PC-3 (cell line): ENCODE data around the gene APOA4. TPM values are rescaled to one million over a fixed set of nuclear protein-coding genes. Genes with fewer than 3 reads are reported as not detected.

Experiments used
- ATAC-seq: fragments of 200-7000 bp; cut with Tn5 transposase; 2 replicates; pipeline ENCODE4 v1.9.1; 2020; ENCODE audit warnings: mild to moderate bottlenecking, moderate library complexity
- BruUV-seq: library from RNA; stranded (reverse); fragments of 400-500 nt; replicated peaks from 2 replicates; lab custom pipeline; 2021; lab: Mats Ljungman, UMichigan
- CTCF ChIA-PET: fragments of 300-600 bp; sonication (Branson Sonifier 250); formaldehyde crosslinking; loops from one replicate; lab custom pipeline; 2022; ENCODE audit warnings: antibody characterized with exemption; lab: Charles Lee
- POLR2A ChIA-PET: fragments of 300-600 bp; sonication (Branson Sonifier 250); formaldehyde crosslinking; loops from one replicate; lab custom pipeline; 2022; ENCODE audit warnings: antibody characterized with exemption; ENCODE audit not compliant: unreplicated experiment; lab: Charles Lee
- DNase-seq: peaks from one replicate; pipeline ENCODE4 v3.0.0-alpha.2; 2015
- H2AFZ ChIP-seq: fragments of 300-600 bp; sonication (generic); 2 replicates; pipeline ENCODE4 v1.6.0; 2016; ENCODE audit warnings: antibody characterized with exemption, low read length
- H3F3A ChIP-seq: fragments of 300-600 bp; sonication (generic); one replicate; pipeline ENCODE4 v1.6.0; 2017; ENCODE audit warnings: antibody characterized with exemption, low read length, control low read depth, mild to moderate bottlenecking; ENCODE audit not compliant: unreplicated experiment
- H3K27ac ChIP-seq: fragments of 300-600 bp; sonication (generic); 2 replicates; pipeline ENCODE4 v1.5.1; 2016; ENCODE audit warnings: mild to moderate bottlenecking, low read length
- H3K27me3 ChIP-seq: fragments of 300-600 bp; sonication (generic); 2 replicates; pipeline ENCODE4 v1.6.1; 2016; ENCODE audit warnings: low read length, mixed read lengths
- H3K36me3 ChIP-seq: fragments of 300-600 bp; sonication (generic); 2 replicates; pipeline ENCODE4 v1.6.1; 2016; ENCODE audit warnings: low read depth, mixed run types, low read length, mixed read lengths
- H3K4me1 ChIP-seq: fragments of 300-600 bp; sonication (generic); 2 replicates; pipeline ENCODE4 v1.5.1; 2016; ENCODE audit warnings: low read length; ENCODE audit not compliant: insufficient read depth
- H3K4me2 ChIP-seq: fragments of 300-600 bp; sonication (generic); 2 replicates; pipeline ENCODE4 v1.6.0; 2016; ENCODE audit warnings: low read length
- H3K4me3 ChIP-seq: fragments of 300-600 bp; sonication (generic); 2 replicates; pipeline ENCODE4 v1.5.1; 2016; ENCODE audit warnings: mild to moderate bottlenecking, low read length, mixed read lengths
- H3K79me2 ChIP-seq: fragments of 300-600 bp; sonication (generic); 2 replicates; pipeline ENCODE4 v1.6.1; 2017; ENCODE audit warnings: low read length, mixed read lengths
- H3K9ac ChIP-seq: fragments of 300-600 bp; sonication (generic); 2 replicates; pipeline ENCODE4 v1.6.0; 2016; ENCODE audit warnings: mild to moderate bottlenecking, low read length
- H3K9me2 ChIP-seq: fragments of 300-600 bp; sonication (generic); replicated peaks from 2 replicates; pipeline ENCODE4 v1.6.1; 2016; ENCODE audit warnings: mixed run types, low read length, mixed read lengths
- H3K9me3 ChIP-seq: fragments of 300-600 bp; sonication (generic); 2 replicates; pipeline ENCODE4 v1.6.1; 2016; ENCODE audit warnings: low read length, mixed read lengths
- H4K20me1 ChIP-seq: fragments of 300-600 bp; sonication (generic); 2 replicates; pipeline ENCODE4 v1.6.1; 2016; ENCODE audit warnings: low read length, mixed read lengths
- EZH2 ChIP-seq: fragments of 300-600 bp; sonication (generic); IDR thresholded peaks from one replicate; pipeline ENCODE4 v1.6.1; 2017; ENCODE audit warnings: antibody characterized with exemption, mild to moderate bottlenecking, low read length; ENCODE audit not compliant: unreplicated experiment
- EZH2phosphoT487 ChIP-seq: fragments of 300-600 bp; sonication (generic); IDR thresholded peaks from 2 replicates; pipeline ENCODE4 v1.6.1; 2018; ENCODE audit warnings: mild to moderate bottlenecking, antibody characterized with exemption, low read length, borderline replicate concordance
- intact Hi-C: fragments of 100-400 bp; cut with micrococcal nuclease; formaldehyde crosslinking; loops from 2 replicates; pipeline ENCODE4 v1.9.0; 2023
- total RNA-seq: library from RNA; depleted of rRNA; stranded (reverse); fragments of >200 nt; gene quantifications from 2 replicates; pipeline ENCODE4 v1.2.3, GENCODE V29; 2014
- TF ChIP-seq, protein P1 (sequence below): fragments of 300-600 bp; sonication (generic); conservative IDR thresholded peaks from 2 replicates; pipeline ENCODE4 v1.5.1; 2017; ENCODE audit warnings: antibody characterized with exemption, low read depth, mild to moderate bottlenecking, low read length

Gene APOA4
- total RNA-seq, 1 experiment from 2014 or later, result not detected

DNA sequence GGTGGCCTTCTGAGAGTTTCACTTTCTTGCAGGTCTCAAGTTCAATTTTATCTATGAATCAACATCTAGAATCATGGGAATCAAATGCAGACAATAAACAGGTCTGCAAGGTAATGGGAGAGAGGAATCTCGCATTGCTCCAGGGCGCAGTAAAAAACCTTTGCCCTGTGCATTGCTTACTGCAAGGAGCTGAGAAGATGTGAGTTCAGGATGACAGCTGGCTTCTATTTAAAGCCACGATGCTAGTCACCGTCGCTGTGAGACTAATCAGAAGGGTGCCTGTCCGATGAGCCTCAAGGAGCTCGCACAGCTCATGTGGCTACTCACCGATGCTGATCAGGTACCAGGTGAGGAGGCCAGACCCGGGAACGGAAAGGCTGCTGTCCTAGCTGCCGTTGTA is 44.5 kb upstream of the APOA4 start:
- Histone ChIP-seq H3K27me3 (no peaks in the 10 kb centered on the region), H3K36me3 (peaks cover 19% of the 10 kb centered on the region), H3K27ac (no peak overlapping the region), H3K9me3 (no peaks in the 10 kb centered on the region), H3F3A (peaks cover 5% of the 10 kb centered on the region), H3K4me1 (peaks cover 19% of the 10 kb centered on the region), H3K79me2 (no peaks in the 10 kb centered on the region), H4K20me1 (no peaks in the 10 kb centered on the region), H3K9ac (no peak overlapping the region), H3K4me2 (no peak overlapping the region), H2AFZ (no peak overlapping the region), H3K9me2 (no peaks in the 10 kb centered on the region), H3K4me3 (no peak overlapping the region)
- POLR2A ChIA-PET, result no interaction called here
- intact Hi-C loops, result no loop called here
- TF ChIP-seq, protein P1, sequence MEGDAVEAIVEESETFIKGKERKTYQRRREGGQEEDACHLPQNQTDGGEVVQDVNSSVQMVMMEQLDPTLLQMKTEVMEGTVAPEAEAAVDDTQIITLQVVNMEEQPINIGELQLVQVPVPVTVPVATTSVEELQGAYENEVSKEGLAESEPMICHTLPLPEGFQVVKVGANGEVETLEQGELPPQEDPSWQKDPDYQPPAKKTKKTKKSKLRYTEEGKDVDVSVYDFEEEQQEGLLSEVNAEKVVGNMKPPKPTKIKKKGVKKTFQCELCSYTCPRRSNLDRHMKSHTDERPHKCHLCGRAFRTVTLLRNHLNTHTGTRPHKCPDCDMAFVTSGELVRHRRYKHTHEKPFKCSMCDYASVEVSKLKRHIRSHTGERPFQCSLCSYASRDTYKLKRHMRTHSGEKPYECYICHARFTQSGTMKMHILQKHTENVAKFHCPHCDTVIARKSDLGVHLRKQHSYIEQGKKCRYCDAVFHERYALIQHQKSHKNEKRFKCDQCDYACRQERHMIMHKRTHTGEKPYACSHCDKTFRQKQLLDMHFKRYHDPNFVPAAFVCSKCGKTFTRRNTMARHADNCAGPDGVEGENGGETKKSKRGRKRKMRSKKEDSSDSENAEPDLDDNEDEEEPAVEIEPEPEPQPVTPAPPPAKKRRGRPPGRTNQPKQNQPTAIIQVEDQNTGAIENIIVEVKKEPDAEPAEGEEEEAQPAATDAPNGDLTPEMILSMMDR, result no peak
- no peak for TF ChIP-seq EZH2
- no peak for TF ChIP-seq EZH2phosphoT487
- no TSS peak for BruUV-seq
- no peak for ATAC-seq
- no peak for DNase-seq
- CTCF ChIA-PET, result no interaction called here

DNA sequence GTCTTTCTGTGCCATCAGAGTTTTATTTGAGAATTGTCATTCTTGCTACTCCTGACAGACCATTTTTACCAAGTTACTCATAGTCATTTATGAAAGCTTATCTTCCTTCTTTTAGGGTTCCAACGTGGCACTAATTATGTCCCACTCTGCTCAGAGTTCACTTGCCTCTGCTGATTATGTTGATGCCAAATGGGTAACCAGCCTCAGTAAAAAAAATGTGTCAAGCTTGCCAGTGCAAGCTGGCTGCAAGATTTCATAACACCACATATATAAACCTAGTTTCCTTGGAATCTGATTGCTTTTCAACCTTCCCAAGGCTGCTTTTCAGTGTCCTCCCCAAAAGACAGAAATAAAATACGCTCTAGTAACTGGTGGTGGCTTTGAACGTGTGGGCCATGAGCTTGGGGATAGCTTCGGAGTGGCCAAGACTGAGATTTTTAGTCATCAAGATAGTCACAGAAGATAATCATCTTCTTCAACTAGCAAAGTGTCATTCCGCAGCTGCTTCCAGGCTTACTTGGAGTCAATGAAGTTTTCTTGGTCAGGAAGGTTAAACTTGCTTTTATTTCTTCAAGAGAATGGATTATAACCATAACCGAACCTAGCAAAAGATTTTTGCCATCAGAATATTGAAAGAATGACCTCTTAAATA is 43.8 kb upstream of the APOA4 start:
- BruUV-seq, result no TSS peak

DNA sequence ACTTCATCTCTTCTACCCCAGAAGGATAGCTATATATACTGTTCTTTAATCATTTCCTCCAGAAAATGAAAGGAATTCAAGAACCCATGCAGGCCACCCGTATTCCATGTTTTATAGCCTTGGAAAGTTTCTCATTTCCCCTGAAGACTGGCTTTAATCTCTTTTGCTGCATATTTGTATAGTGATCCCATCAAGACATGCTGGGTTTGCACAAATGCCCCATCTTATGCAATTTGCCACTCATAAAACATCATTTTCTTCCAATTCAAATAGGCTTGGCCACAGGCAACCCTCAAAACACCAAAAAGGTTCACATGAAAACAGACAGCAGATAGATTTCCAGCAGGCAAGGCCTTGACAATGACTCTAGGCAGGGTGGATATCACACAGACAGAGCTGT is 42.6 kb upstream of the APOA4 start:
- Histone ChIP-seq H3K4me1 (peaks cover 19% of the 10 kb centered on the region), H3K4me3 (no peak overlapping the region), H3K9me2 (no peaks in the 10 kb centered on the region), H3K4me2 (no peak overlapping the region), H3K36me3 (peaks cover 21% of the 10 kb centered on the region), H3K79me2 (no peaks in the 10 kb centered on the region), H3K9me3 (no peaks in the 10 kb centered on the region), H2AFZ (no peak overlapping the region), H4K20me1 (no peaks in the 10 kb centered on the region), H3K9ac (no peak overlapping the region), H3K27ac (no peak overlapping the region), H3K27me3 (no peaks in the 10 kb centered on the region), H3F3A (no peaks in the 10 kb centered on the region)
- TF ChIP-seq EZH2phosphoT487, result no peak
- no peak for TF ChIP-seq EZH2
- TF ChIP-seq, protein P1, result no peak
- DNase-seq (no peak), ATAC-seq (no peak)
- ChIA-PET CTCF (no interaction called here), POLR2A (no interaction called here)
- intact Hi-C loops, result no loop called here
- no TSS peak for BruUV-seq

More for the DNA sequence above, 43.8 kb upstream of the APOA4 start:
- no peak overlapping the region for H3K9ac ChIP-seq
- no peak overlapping the region for H3K4me2 ChIP-seq
- H3K9me3 ChIP-seq, result no peaks in the 10 kb centered on the region
- ATAC-seq, result no peak
- DNase-seq, result no peak
- peaks cover 18% of the 10 kb centered on the region for H3K36me3 ChIP-seq
- no peaks in the 10 kb centered on the region for H3K9me2 ChIP-seq
- CTCF ChIA-PET, result no interaction called here
- H3K4me1 ChIP-seq, result peaks cover 20% of the 10 kb centered on the region
- no peak overlapping the region for H3K27ac ChIP-seq
- H3F3A ChIP-seq, result peaks cover 4% of the 10 kb centered on the region
- TF ChIP-seq, protein P1, result no peak
- TF ChIP-seq EZH2phosphoT487 (no peak), EZH2 (no peak)
- no peaks in the 10 kb centered on the region for H4K20me1 ChIP-seq
- H3K4me3 ChIP-seq, result no peak overlapping the region
- H3K27me3 ChIP-seq, result no peaks in the 10 kb centered on the region
- H3K79me2 ChIP-seq, result no peaks in the 10 kb centered on the region
- POLR2A ChIA-PET, result no interaction called here
- intact Hi-C loops, result no loop called here
- no peak overlapping the region for H2AFZ ChIP-seq
